Esophagus squamous epithelium (tissue), 4 donors: ENCODE measurements around the gene CLDN2.

Experiments used
- POLR2A ChIP-seq, 4 donors: fragments of 450-650 bp; IDR thresholded peaks; one replicate each; pipeline ENCODE4 v1.6.1; 2017; ENCODE audit warnings: antibody characterized with exemption in 4 of 4, mild to moderate bottlenecking in 4 of 4, moderate library complexity in 3 of 4
- TF ChIP-seq, protein P1 (sequence below), 6 experiments: fragments of 450-650 bp in 4 of 6; fragments of 200-600 bp in 2 of 6; sonication (generic) in 2 of 6; IDR thresholded peaks; one replicate each; pipeline ENCODE4 v1.5.1; 2016 to 2019; ENCODE audit warnings: antibody characterized with exemption in 6 of 6, mild to moderate bottlenecking in 4 of 6, moderate library complexity in 4 of 6

- TF ChIP-seq POLR2A (IDR thresholded peaks at IDR 0.05), result no peak
- TF ChIP-seq, protein P1, sequence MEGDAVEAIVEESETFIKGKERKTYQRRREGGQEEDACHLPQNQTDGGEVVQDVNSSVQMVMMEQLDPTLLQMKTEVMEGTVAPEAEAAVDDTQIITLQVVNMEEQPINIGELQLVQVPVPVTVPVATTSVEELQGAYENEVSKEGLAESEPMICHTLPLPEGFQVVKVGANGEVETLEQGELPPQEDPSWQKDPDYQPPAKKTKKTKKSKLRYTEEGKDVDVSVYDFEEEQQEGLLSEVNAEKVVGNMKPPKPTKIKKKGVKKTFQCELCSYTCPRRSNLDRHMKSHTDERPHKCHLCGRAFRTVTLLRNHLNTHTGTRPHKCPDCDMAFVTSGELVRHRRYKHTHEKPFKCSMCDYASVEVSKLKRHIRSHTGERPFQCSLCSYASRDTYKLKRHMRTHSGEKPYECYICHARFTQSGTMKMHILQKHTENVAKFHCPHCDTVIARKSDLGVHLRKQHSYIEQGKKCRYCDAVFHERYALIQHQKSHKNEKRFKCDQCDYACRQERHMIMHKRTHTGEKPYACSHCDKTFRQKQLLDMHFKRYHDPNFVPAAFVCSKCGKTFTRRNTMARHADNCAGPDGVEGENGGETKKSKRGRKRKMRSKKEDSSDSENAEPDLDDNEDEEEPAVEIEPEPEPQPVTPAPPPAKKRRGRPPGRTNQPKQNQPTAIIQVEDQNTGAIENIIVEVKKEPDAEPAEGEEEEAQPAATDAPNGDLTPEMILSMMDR (IDR thresholded peaks at IDR 0.05), result no peak
Measured at GRCh38 chrX:106950381-106950780, 30.2 kb downstream of the CLDN2 start.
